ENCODE data around the gene NPVF. TPM values are rescaled to one million over a fixed set of nuclear protein-coding genes. Genes with fewer than 3 reads are reported as not detected.

The NPVF gene
- total and polyA plus RNA-seq, 5 donors, result not detected

DNA sequence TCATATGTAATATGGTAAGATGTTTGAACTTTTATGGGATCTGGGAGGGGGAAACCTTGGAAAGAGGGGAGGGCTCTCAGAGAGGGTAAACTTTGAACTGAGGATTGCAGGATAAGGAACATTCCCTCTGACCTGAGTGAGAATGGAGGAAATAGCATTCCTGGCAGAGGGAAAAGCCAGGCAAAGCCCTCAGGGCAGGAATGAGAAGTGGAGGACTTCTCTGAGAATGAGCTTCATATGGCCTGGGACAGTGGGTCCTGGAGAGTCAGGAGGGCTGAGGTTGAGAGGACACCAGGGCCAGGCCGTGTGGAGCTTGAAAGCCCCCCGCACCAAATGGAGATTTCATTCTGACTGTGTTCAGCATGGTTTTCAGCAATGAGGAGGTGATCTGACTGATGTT, 34.2 kb downstream of the NPVF start:
- Histone ChIP-seq H3K4me1 (ENCODE audit: control insufficient read depth, insufficient read depth, low read length) (no peaks in the 10 kb centered on the region), H3K27ac (ENCODE audit: low read length) (no peak overlapping the region), H3K9me3 (ENCODE audit: control insufficient read depth, low read length) (no peaks in the 10 kb centered on the region), H3K27me3 (ENCODE audit: control insufficient read depth, insufficient read depth) (no peaks in the 10 kb centered on the region), H3K4me3 (ENCODE audit: low read length) (no peak overlapping the region)
- intact Hi-C loops (cut with DNase I), result no loop called here
- WGBS, result 89% methylated on average over 2 of the region's 2 CpGs
- ATAC-seq (no peak), DNase-seq (no peak)

GRCh38 chr7:25192043-25192442, 36.2 kb downstream of the NPVF start:
- 78% methylated on average over 3 of the region's 3 CpGs for WGBS
- intact Hi-C loops (cut with DNase I), result no loop called here
- DNase-seq (no peak), ATAC-seq (no peak)
- no peaks in the 10 kb centered on the region for H3K9me3 ChIP-seq (ENCODE audit: control insufficient read depth, low read length)
- no peak overlapping the region for H3K27ac ChIP-seq (ENCODE audit: low read length)
- H3K27me3 ChIP-seq (ENCODE audit: control insufficient read depth, insufficient read depth), result no peaks in the 10 kb centered on the region
- H3K4me3 ChIP-seq (ENCODE audit: low read length), result no peak overlapping the region
- H3K4me1 ChIP-seq (ENCODE audit: control insufficient read depth, insufficient read depth, low read length), result no peaks in the 10 kb centered on the region

DNA sequence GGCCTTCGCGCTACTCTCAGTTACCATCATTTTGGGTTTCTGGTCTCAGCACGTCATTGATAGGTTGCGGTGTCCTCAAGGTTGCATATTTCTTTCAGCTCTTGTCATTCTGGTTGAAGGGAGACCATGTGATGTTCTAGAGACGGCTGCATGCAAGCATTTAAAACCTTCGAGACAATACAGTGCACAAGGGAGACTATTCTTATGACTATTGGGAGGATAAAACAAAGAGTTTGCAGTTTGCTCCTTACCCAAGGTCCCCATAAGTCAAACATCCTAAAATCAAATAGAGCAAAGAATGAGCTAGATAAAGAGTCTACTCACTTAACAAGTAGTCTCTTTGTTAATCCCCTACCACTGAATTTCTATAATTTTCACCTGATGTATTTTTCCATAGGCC, 39.1 kb downstream of the NPVF start:
- Histone ChIP-seq H3K4me1 (ENCODE audit: control insufficient read depth, insufficient read depth, low read length) (no peaks in the 10 kb centered on the region), H3K27ac (ENCODE audit: low read length) (no peak overlapping the region), H3K4me3 (ENCODE audit: low read length) (no peak overlapping the region), H3K27me3 (ENCODE audit: control insufficient read depth, insufficient read depth) (no peaks in the 10 kb centered on the region), H3K9me3 (ENCODE audit: control insufficient read depth, low read length) (no peaks in the 10 kb centered on the region)
- ATAC-seq, result no peak
- intact Hi-C loops (cut with DNase I), result no loop called here
- WGBS, result 91% methylated on average over 6 of the region's 6 CpGs
- no peak for DNase-seq

DNA sequence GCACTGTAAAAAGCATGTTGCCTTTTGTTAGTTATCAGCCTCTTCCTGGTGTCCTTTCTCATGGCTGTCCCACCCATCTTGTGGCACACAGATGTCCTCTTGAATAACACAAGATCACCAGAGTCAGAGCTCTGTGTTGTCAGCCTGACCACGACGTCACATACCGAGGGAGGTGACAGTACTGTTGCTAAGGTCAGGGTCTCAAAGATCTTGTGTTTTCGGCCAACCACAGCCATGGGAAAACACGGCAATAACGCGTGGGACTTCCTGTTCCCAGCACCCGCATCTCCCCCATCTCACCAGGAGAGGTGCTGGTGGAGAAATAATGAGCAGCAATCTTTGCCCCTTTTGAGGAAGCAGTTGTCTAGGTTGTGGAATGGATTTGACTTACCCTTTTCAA, 40.4 kb downstream of the NPVF start:
- 82% methylated on average over 8 of the region's 8 CpGs for WGBS

GRCh38 chr7:25186436-25186835, 41.9 kb downstream of the NPVF start:
- no peaks in the 10 kb centered on the region for H3K9me3 ChIP-seq (ENCODE audit: control insufficient read depth, low read length)
- no peaks in the 10 kb centered on the region for H3K4me1 ChIP-seq (ENCODE audit: control insufficient read depth, insufficient read depth, low read length)
- H3K27ac ChIP-seq (ENCODE audit: low read length), result no peak overlapping the region
- intact Hi-C loops (cut with DNase I), result no loop called here
- H3K27me3 ChIP-seq (ENCODE audit: control insufficient read depth, insufficient read depth), result no peaks in the 10 kb centered on the region
- no peak for ATAC-seq
- WGBS, result 87% methylated on average over 6 of the region's 6 CpGs
- no peak for DNase-seq
- no peak overlapping the region for H3K4me3 ChIP-seq (ENCODE audit: low read length)

More for the DNA sequence above, 40.4 kb downstream of the NPVF start:
- H3K27me3 ChIP-seq (ENCODE audit: control insufficient read depth, insufficient read depth), result no peaks in the 10 kb centered on the region
- no peaks in the 10 kb centered on the region for H3K9me3 ChIP-seq (ENCODE audit: control insufficient read depth, low read length)
- no peak overlapping the region for H3K27ac ChIP-seq (ENCODE audit: low read length)
- H3K4me1 ChIP-seq (ENCODE audit: control insufficient read depth, insufficient read depth, low read length), result no peaks in the 10 kb centered on the region
- ATAC-seq (no peak), DNase-seq (no peak)
- H3K4me3 ChIP-seq (ENCODE audit: low read length), result no peak overlapping the region
- intact Hi-C loops (cut with DNase I), result no loop called here

DNA sequence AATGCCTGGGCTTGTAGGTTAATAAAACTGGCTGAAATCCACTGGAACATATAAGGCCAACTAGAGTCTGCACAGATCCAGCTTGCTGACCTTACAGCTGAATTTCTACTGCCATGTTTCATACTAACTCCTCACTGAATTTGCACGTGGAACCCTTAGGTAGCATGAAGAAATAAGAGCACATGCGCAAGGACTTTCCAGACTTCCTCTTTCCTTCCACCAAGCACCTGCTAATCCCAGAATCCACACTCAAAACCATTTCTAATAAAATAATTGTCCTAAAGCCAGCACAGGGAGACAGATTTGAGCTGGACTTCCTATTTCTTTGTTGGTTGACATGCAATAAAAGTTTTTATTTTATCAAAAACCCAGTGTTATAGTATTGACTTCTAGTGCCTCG, 46.8 kb downstream of the NPVF start:
- intact Hi-C loops (cut with DNase I), result no loop called here
- no peaks in the 10 kb centered on the region for H3K9me3 ChIP-seq (ENCODE audit: control insufficient read depth, low read length)
- no peak overlapping the region for H3K27ac ChIP-seq (ENCODE audit: low read length)
- DNase-seq (no peak), ATAC-seq (no peak)
- 82% methylated on average over 3 of the region's 3 CpGs for WGBS
- H3K4me1 ChIP-seq (ENCODE audit: control insufficient read depth, insufficient read depth, low read length), result no peaks in the 10 kb centered on the region
- no peak overlapping the region for H3K4me3 ChIP-seq (ENCODE audit: low read length)
- H3K27me3 ChIP-seq (ENCODE audit: control insufficient read depth, insufficient read depth), result no peaks in the 10 kb centered on the region

DNA sequence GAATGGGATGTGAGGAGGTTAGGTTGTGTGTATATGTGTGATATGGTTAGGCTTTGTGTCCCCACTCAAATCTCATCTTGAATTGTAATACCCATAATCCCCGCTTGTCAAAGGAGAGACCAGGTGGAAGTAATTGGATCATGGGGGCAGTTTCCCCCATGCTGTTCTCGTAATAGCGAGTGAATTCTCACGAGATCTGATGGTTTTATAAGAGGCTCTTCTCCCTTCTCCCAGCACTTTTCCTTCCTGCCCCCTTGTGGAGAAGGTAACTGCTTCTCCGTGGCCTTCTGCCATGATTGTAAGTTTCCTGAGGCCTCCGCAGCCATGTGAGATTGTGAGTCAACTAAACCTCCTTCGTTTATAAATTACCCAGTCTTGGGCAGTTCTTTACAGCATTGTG, 47.3 kb downstream of the NPVF start:
- no peaks in the 10 kb centered on the region for H3K4me1 ChIP-seq (ENCODE audit: control insufficient read depth, insufficient read depth, low read length)
- ATAC-seq (no peak), DNase-seq (no peak)
- H3K9me3 ChIP-seq (ENCODE audit: control insufficient read depth, low read length), result no peaks in the 10 kb centered on the region
- H3K27me3 ChIP-seq (ENCODE audit: control insufficient read depth, insufficient read depth), result no peaks in the 10 kb centered on the region
- intact Hi-C loops (cut with DNase I), result no loop called here
- no peak overlapping the region for H3K27ac ChIP-seq (ENCODE audit: low read length)
- H3K4me3 ChIP-seq (ENCODE audit: low read length), result no peak overlapping the region
- 83% methylated on average over 7 of the region's 7 CpGs for WGBS

DNA sequence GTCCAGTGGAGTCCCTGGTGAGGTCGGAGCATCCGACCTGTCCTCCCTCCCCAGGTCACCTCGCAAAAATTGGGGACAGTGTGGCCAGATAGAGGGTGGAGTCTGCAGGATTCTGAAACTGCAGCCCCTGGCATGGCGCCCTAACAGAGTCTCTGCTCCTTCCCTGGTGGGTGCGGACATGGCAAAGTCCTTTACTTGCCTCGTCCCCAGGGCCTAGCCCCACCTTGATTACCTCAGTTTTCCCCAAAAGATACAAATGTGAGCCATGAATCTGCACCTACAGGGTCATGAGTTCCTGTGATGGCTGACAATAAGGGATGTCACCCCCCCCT, 47.7 kb downstream of the NPVF start:
- intact Hi-C loops (cut with DNase I), result no loop called here
- Histone ChIP-seq H3K27ac (ENCODE audit: low read length) (no peak overlapping the region), H3K9me3 (ENCODE audit: control insufficient read depth, low read length) (no peaks in the 10 kb centered on the region), H3K4me3 (ENCODE audit: low read length) (peak overlapping the region; percentile 94), H3K27me3 (ENCODE audit: control insufficient read depth, insufficient read depth) (no peaks in the 10 kb centered on the region), H3K4me1 (ENCODE audit: control insufficient read depth, insufficient read depth, low read length) (no peaks in the 10 kb centered on the region)
- no peak for ATAC-seq
- WGBS, result 12% methylated on average over 6 of the region's 6 CpGs
- DNase-seq, result no peak

DNA sequence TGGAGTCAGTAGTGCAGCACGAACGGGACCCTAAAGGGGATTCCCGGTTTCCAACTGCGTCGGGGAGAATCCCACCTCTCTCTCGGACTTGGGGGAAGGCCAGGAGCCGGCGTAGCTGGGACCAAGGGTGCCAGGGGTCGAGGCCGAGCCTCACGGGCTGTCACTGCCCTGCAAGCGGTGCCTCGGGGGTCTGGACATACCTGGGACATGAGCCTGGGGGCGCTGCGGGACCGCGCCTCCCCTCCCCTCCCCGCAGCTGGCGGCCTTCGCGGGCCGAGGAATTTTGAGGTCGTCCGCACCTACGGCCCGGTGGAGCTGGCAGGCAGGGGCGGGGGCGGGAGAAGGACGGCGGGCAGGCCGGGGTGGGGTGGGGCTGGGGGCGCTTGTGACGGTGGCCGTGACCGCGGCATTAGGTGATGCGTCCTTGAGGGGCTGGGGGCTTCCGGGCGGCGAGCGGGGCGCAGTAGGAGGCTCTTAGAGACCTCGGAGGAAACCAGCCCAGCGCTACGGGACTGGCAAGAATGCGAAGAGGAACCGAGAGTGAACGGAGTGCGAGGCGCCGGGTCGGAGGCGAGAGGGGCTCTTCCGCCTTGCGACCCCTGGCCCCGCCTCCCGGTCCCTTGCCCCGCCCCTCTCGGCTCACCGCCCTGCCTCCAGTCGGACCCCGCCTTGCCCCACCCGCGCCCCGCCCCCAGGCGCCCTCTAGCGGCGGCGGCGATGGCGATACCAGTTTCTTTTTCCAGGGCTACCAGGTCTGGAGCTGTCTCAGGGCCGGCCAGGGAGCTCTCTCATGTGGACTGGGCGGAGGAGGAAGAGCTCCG, 48.3 kb downstream of the NPVF start:
- DNase-seq (peak; percentile 92 to 98 (median 97)), ATAC-seq (peak; percentile 98)
- no peaks in the 10 kb centered on the region for H3K27me3 ChIP-seq (ENCODE audit: control insufficient read depth, insufficient read depth)
- whole genome bisulfite sequencing, result under 1% methylated on average over 73 of the region's 74 CpGs
- H3K4me1 ChIP-seq (ENCODE audit: control insufficient read depth, insufficient read depth, low read length), result no peaks in the 10 kb centered on the region
- peak overlapping the region; percentile 94 for H3K4me3 ChIP-seq (ENCODE audit: low read length)
- intact Hi-C loops (cut with DNase I), result no loop called here
- no peaks in the 10 kb centered on the region for H3K9me3 ChIP-seq (ENCODE audit: control insufficient read depth, low read length)
- H3K27ac ChIP-seq (ENCODE audit: low read length), result peak overlapping the region; percentile 13

GRCh38 chr7:25179325-25179724, 49.0 kb downstream of the NPVF start:
- Histone ChIP-seq H3K4me3 (ENCODE audit: low read length) (peak overlapping the region; percentile 94), H3K4me1 (ENCODE audit: control insufficient read depth, insufficient read depth, low read length) (no peaks in the 10 kb centered on the region), H3K27me3 (ENCODE audit: control insufficient read depth, insufficient read depth) (no peaks in the 10 kb centered on the region), H3K27ac (ENCODE audit: low read length) (peak overlapping the region; percentile 13), H3K9me3 (ENCODE audit: control insufficient read depth, low read length) (no peaks in the 10 kb centered on the region)
- DNase-seq (no peak), ATAC-seq (no peak)
- intact Hi-C loops (cut with DNase I), result no loop called here
- 68% methylated on average over 9 of the region's 9 CpGs for WGBS

Data from right cardiac atrium (tissue), 5 donors.